Measurements from ENCODE around the gene S100A7A. TPM values are rescaled to one million over a fixed set of nuclear protein-coding genes. Genes with fewer than 3 reads are reported as not detected.

Gene S100A7A
- total and polyA plus RNA-seq, 8 donors = 0.20 TPM; not detected in 7

DNA sequence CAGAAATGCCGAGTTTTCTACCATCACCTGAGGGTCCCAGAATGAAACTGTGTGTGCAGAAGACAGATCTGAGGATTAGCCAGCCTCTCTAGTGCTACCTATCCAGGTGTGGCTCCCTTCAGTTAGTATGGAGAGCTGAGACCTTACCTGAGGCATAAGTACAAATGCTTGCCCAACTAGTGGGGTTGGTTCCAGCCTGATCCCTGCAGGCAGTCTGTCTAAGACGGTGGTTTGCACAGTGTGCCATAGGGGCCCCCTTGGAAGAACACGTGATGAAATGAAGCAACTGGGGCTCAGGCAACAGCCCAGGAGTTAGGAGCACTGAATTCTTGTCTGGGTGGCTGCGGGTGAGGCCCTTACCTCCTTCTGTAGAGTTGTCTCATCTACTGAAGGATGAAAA lies 15.6 kb downstream of the S100A7A start:
- H3K27ac ChIP-seq = no peak overlapping the region
- TF ChIP-seq POLR2A (IDR thresholded peaks at IDR 0.05) (no peak), EP300 (IDR thresholded peaks at IDR 0.05) (no peak), POLR2AphosphoS5 (IDR thresholded peaks at IDR 0.05) (no peak)
- TF ChIP-seq, protein P1, sequence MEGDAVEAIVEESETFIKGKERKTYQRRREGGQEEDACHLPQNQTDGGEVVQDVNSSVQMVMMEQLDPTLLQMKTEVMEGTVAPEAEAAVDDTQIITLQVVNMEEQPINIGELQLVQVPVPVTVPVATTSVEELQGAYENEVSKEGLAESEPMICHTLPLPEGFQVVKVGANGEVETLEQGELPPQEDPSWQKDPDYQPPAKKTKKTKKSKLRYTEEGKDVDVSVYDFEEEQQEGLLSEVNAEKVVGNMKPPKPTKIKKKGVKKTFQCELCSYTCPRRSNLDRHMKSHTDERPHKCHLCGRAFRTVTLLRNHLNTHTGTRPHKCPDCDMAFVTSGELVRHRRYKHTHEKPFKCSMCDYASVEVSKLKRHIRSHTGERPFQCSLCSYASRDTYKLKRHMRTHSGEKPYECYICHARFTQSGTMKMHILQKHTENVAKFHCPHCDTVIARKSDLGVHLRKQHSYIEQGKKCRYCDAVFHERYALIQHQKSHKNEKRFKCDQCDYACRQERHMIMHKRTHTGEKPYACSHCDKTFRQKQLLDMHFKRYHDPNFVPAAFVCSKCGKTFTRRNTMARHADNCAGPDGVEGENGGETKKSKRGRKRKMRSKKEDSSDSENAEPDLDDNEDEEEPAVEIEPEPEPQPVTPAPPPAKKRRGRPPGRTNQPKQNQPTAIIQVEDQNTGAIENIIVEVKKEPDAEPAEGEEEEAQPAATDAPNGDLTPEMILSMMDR (IDR thresholded peaks at IDR 0.05) = no peak
- no peak overlapping the region for H3K4me3 ChIP-seq
- H3K27me3 ChIP-seq = peaks cover 0 to 55% (median 15%) of the 10 kb centered on the region in 3 donors
- WGBS, 5 donors = 54 to 64% (median 62%) methylated on average over 4 of the region's 4 CpGs
- H3K9me3 ChIP-seq = no peaks in the 10 kb centered on the region
- no peaks in the 10 kb centered on the region for H3K4me1 ChIP-seq
- no peak for DNase-seq
- H3K36me3 ChIP-seq = no peaks in the 10 kb centered on the region
- intact Hi-C loops (cut with DNase I; ENCODE audit: low total_unique reads) = no loop called here

DNA sequence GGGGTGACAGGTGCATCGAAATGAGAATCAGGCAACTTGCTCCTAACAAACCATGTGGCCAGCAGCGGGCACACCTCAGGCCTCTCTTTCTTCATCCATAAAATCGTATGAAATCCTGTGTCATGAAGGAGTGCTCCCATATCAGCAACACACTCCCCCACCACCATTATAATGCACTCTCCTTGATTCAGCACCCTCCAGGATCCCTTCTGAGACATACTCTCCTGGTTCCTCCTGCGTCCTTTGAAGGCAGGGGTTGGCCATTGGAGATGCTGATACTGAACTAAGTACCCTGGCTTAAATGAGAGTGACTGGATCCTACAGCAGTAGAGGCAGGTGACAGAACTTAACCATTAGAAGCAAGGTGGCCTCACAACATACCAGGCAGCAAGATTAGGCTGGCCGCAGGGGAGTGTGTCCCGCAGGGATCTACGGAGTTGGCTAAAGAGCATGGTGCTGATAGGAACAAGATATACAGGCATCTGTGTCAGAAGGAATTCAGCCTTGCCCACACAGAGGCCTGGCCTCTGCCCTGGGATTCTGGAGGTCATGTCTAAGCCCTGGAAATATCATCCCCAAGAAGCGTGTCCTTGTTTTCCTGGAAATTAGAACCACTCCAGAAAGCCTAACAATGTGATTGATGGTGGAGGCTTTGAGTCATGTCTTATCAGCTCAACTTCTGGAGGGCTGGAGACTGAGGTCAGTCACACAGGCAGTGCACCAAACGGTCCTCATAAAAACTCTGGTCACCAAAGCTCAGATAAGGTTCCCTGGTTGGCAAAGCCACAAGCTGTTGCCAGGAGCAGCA lies 16.8 kb downstream of the S100A7A start:
- Histone ChIP-seq H3K27ac (no peak overlapping the region), H3K9me3 (no peaks in the 10 kb centered on the region), H3K36me3 (no peaks in the 10 kb centered on the region), H3K4me1 (no peaks in the 10 kb centered on the region), H3K4me3 (no peak overlapping the region), H3K27me3 (peaks cover 0 to 56% (median 13%) of the 10 kb centered on the region in 3 donors)
- intact Hi-C loops (cut with DNase I; ENCODE audit: low total_unique reads) = no loop called here
- WGBS, 5 donors = 65 to 74% (median 71%) methylated on average over 9 of the region's 9 CpGs
- TF ChIP-seq EP300 (IDR thresholded peaks at IDR 0.05) = no peak
- TF ChIP-seq POLR2A (IDR thresholded peaks at IDR 0.05) = no peak
- TF ChIP-seq, protein P1 (IDR thresholded peaks at IDR 0.05) = no peak
- TF ChIP-seq POLR2AphosphoS5 (IDR thresholded peaks at IDR 0.05) = no peak
- DNase-seq = no peak

DNA sequence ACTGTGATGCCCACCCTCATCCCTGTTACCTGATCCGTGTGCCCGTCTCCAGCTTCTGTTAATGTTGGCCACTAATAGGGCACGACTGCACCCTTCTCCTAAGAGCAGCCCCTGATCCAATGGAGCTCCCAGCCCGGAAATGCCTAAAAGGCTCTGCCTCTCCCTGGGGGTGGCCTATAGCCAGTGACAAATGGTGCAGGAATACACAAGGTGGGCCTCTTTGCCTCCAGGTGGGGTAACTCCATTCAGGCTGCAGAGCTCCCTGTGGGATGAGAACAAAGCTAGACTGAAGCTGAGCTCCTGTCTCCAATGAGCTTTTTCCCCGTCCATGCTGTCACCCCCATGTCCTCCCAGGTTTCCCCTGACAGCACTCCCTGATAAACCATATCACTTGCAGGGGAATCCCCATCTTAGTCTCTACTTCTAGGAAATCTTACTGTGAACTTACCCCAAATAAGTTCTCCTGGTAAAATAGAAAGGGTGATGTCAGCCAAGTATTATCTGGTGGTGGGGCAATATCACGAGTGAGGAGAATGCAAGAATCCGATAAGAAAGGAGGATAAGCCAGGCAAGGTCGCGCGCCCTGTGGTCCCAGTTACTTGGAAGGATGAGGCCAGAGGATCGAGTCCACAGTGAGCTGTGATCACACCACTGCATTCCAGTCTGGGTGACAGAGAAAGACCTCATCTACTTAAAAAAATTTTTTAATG lies 18.6 kb downstream of the S100A7A start:
- intact Hi-C loops (cut with DNase I; ENCODE audit: low total_unique reads) = no loop called here
- TF ChIP-seq POLR2AphosphoS5 (IDR thresholded peaks at IDR 0.05) (no peak), POLR2A (IDR thresholded peaks at IDR 0.05) (no peak), EP300 (IDR thresholded peaks at IDR 0.05) (no peak)
- TF ChIP-seq, protein P1 (IDR thresholded peaks at IDR 0.05) = no peak
- Histone ChIP-seq H3K27ac (no peak overlapping the region), H3K27me3 (peaks cover 0 to 38% (median 0%) of the 10 kb centered on the region in 3 donors), H3K4me3 (no peak overlapping the region), H3K9me3 (no peaks in the 10 kb centered on the region), H3K4me1 (no peaks in the 10 kb centered on the region), H3K36me3 (no peaks in the 10 kb centered on the region)
- DNase-seq = no peak
- 70 to 78% (median 75%) methylated on average over 11 of the region's 11 CpGs for WGBS, 5 donors

DNA sequence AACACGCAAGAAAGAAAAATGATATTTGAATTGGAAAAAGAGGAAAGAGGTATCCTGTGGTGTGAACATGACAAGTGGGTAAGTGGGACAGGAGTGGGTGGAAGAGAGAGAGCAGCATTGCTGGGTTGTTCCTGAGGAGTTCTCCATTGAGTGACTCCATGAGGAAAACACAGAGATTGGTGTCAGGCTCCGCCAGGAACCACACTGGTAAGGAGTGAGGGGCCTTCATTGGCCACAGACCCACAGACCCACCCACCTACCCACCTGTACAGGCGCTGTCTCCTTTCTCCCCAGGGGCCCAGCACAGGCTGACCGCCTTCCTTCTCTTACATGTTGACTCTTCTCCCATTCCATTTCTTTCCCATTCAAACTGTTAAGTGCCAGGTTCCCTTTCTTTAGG lies 20.9 kb downstream of the S100A7A start:
- Histone ChIP-seq H3K27me3 (peaks cover 0 to 33% (median 0%) of the 10 kb centered on the region in 3 donors), H3K36me3 (no peaks in the 10 kb centered on the region), H3K27ac (no peak overlapping the region), H3K4me1 (no peaks in the 10 kb centered on the region), H3K9me3 (no peaks in the 10 kb centered on the region), H3K4me3 (no peak overlapping the region)
- WGBS, 5 donors = 81 to 89% (median 84%) methylated on average over 4 of the region's 4 CpGs
- TF ChIP-seq POLR2A (IDR thresholded peaks at IDR 0.05) (no peak), EP300 (IDR thresholded peaks at IDR 0.05) (no peak), POLR2AphosphoS5 (IDR thresholded peaks at IDR 0.05) (no peak)
- TF ChIP-seq, protein P1 (IDR thresholded peaks at IDR 0.05) = no peak
- no peak for DNase-seq
- intact Hi-C loops (cut with DNase I; ENCODE audit: low total_unique reads) = no loop called here
